K562 (cell line): ENCODE measurements around the gene ELOVL4.

Experiments
- BRD9 ChIP-seq: fragments of 450-650 bp; IDR thresholded peaks from 2 replicates; pipeline ENCODE4 v1.6.1; 2018; ENCODE audit warnings: low read depth; ENCODE audit not compliant: partially characterized antibody
- POLR2A ChIP-seq: fragments of 450-650 bp; conservative IDR thresholded peaks from 2 replicates; pipeline ENCODE4 v1.6.1; 2016
- POLR2H ChIP-seq: IDR thresholded peaks from 2 replicates; pipeline ENCODE4 v1.6.1; 2016; ENCODE audit warnings: missing genetic modification characterization, low read depth, mild to moderate bottlenecking, control low read depth, missing compliant biosample characterization, moderate library complexity
- SMC3 ChIP-seq: conservative IDR thresholded peaks from 2 replicates; pipeline ENCODE4 v1.6.1; 2011; ENCODE audit warnings: low read depth, low read length, improper control_type of control experiment; ENCODE audit not compliant: insufficient read depth
- ZNF121 ChIP-seq: sonication (generic); formaldehyde crosslinking; conservative IDR thresholded peaks from 2 replicates; pipeline ENCODE4 v1.8.0; 2022; ENCODE audit warnings: missing genetic modification reagents

DNA sequence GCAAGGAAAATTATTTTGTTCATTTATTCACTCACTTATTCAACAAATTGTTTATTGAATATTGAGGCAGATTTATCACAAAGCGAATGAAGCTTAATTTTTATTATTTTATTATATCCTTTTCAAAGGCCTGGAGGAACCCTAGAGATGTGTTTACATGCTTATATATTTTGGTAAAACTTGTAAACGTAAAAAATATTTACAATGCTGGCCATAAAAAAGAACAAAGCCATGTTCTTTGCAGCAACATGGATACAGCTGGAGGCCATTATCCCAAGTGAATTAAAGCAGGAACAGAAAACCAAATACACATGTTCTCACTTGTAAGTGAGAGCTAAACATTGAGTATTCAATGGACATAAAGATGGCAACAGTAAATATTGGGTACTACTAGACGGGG, 58.8 kb downstream of the ELOVL4 start:
- TF ChIP-seq POLR2A (no peak), BRD9 (no peak), ZNF121 (no peak), POLR2H (tag) (no peak), SMC3 (no peak)
